K562 (cell line): ENCODE results near the gene LIN28B. TPM values are rescaled to one million over a fixed set of nuclear protein-coding genes. Genes with fewer than 3 reads are reported as not detected.

Source experiments
- ATAC-seq: fragments of 200-7000 bp; cut with Tn5 transposase; 3 replicates; pipeline ENCODE4 v1.9.1; 2020; ENCODE audit warnings: moderate library complexity
- BruUV-seq: library from RNA; stranded (reverse); fragments of 400-500 nt; replicated peaks from 2 replicates; lab custom pipeline; 2021; lab: Mats Ljungman, UMichigan
- CTCF ChIA-PET: fragments of 300-600 bp; formaldehyde crosslinking; extraction: SDS; loops from one replicate; lab custom pipeline; 2021; ENCODE audit warnings: low intra/inter-chr PET ratio; lab: Yijun Ruan, JAX
- POLR2A ChIA-PET: fragments of 300-600, 350-650 bp; sonication (Branson Sonifier 250); formaldehyde crosslinking; extraction: SDS; loops from one replicate; lab custom pipeline; 2021; ENCODE audit warnings: antibody characterized with exemption, inconsistent platforms; lab: Yijun Ruan, JAX
- DNase-seq, 4 experiments: peaks; one replicate each; pipeline versions ENCODE4 v3.0.0 to v3.0.0-alpha.2; 2011 to 2018; ENCODE audit warnings: low spot score in 3 of 4, mixed read lengths in 3 of 4; ENCODE audit errors: extremely low read depth in 1 of 4
- FAIRE-seq: peaks from 2 replicates; lab custom pipeline; 2011; peaks lifted over from hg19 to GRCh38; lab: Jason Lieb, UNC
- H2AFZ ChIP-seq: 2 replicates; pipeline ENCODE4 v1.6.0; 2011; ENCODE audit warnings: low read depth, low read length, control low read depth, inconsistent platforms
- H3K27ac ChIP-seq: fragments of 200-600 bp; 3 replicates; pipeline ENCODE4 v1.8.0; 2011; ENCODE audit warnings: low read depth, mild to moderate bottlenecking, control low read depth, inconsistent platforms, low read length, moderate library complexity, mixed read lengths; ENCODE audit errors: extremely low read depth
- H3K27me3 ChIP-seq, 2 experiments: fragments of 300-600 bp in 1 of 2; 2 replicates in 1 of 2; 3 replicates in 1 of 2; pipeline versions ENCODE4 v1.6.0 to v1.8.0; 2011; ENCODE audit warnings: inconsistent platforms in 2 of 2, low read length in 2 of 2, mild to moderate bottlenecking in 1 of 2, mixed read lengths in 1 of 2, moderate library complexity in 1 of 2; ENCODE audit not compliant: control insufficient read depth in 2 of 2, insufficient read depth in 2 of 2
- H3K36me3 ChIP-seq: fragments of 300-600 bp; 3 replicates; pipeline ENCODE4 v1.8.0; 2011; ENCODE audit warnings: mild to moderate bottlenecking, low read length, inconsistent platforms; ENCODE audit not compliant: control insufficient read depth, insufficient read depth
- H3K4me1 ChIP-seq, 2 experiments: fragments of 200-600 bp in 1 of 2; replicated peaks in 1 of 2; 2 replicates in 1 of 2; 3 replicates in 1 of 2; pipeline versions ENCODE4 v1.5.1 to v1.8.0; 2011; ENCODE audit warnings: inconsistent platforms in 2 of 2, low read length in 2 of 2, mild to moderate bottlenecking in 1 of 2, mixed read lengths in 1 of 2, moderate library complexity in 1 of 2; ENCODE audit not compliant: control insufficient read depth in 2 of 2, insufficient read depth in 2 of 2
- H3K4me2 ChIP-seq: 2 replicates; pipeline ENCODE4 v1.6.1; 2011; ENCODE audit warnings: low read length, control low read depth, inconsistent platforms, mixed read lengths; ENCODE audit not compliant: insufficient read depth
- H3K4me3 ChIP-seq: fragments of 200-600 bp; sonication (generic), shearing (Covaris generic); 2 replicates; pipeline ENCODE4 v1.5.1; 2016; ENCODE audit warnings: control low read depth, inconsistent platforms
- H3K79me2 ChIP-seq: fragments of 200-600 bp; 3 replicates; pipeline ENCODE4 v1.8.0; 2011; ENCODE audit warnings: low read length, inconsistent platforms; ENCODE audit not compliant: control insufficient read depth, insufficient read depth
- H3K9ac ChIP-seq, 2 experiments: 2 replicates each; pipeline versions ENCODE4 v1.6.0 to v1.6.1; 2011; ENCODE audit warnings: low read depth in 2 of 2, low read length in 2 of 2, control low read depth in 1 of 2, inconsistent platforms in 1 of 2, mild to moderate bottlenecking in 1 of 2, mixed read lengths in 1 of 2; ENCODE audit not compliant: insufficient read depth in 1 of 2
- H3K9me1 ChIP-seq: one replicate; pipeline ENCODE4 v1.6.0; 2011; ENCODE audit warnings: inconsistent platforms, mild to moderate bottlenecking, low read length, moderate library complexity; ENCODE audit not compliant: control insufficient read depth, insufficient read depth
- H3K9me3 ChIP-seq: replicated peaks from 2 replicates; pipeline ENCODE4 v1.5.1; 2011; ENCODE audit warnings: low read depth, low read length, inconsistent platforms; ENCODE audit not compliant: control insufficient read depth, insufficient read depth
- H4K20me1 ChIP-seq: replicated peaks from 2 replicates; pipeline ENCODE4 v1.6.1; 2011; ENCODE audit warnings: low read length, inconsistent platforms, mixed read lengths; ENCODE audit not compliant: control insufficient read depth, insufficient read depth
- CHD4 ChIP-seq: fragments of 200-600 bp; sonication (generic); IDR thresholded peaks from 3 replicates; pipeline ENCODE4 v1.6.1; 2012; ENCODE audit warnings: low read depth, mild to moderate bottlenecking, mixed read lengths, low read length, inconsistent platforms; ENCODE audit not compliant: insufficient read depth, insufficient replicate concordance, poor library complexity, severe bottlenecking
- GTF2E2 ChIP-seq: fragments of 200-800 bp; sonication (Bioruptor generic); IDR thresholded peaks from 2 replicates; pipeline ENCODE4 v1.6.1; 2016; ENCODE audit warnings: missing genetic modification characterization, missing compliant biosample characterization
- JUNB ChIP-seq: fragments of 450-650 bp; formaldehyde crosslinking; conservative IDR thresholded peaks from 2 replicates; pipeline ENCODE4 v1.4.0; 2020; ENCODE audit warnings: mild to moderate bottlenecking
- POLR2B ChIP-seq: fragments of 450-650 bp; IDR thresholded peaks from 2 replicates; pipeline ENCODE4 v1.6.1; 2018; ENCODE audit warnings: low read depth; ENCODE audit not compliant: partially characterized antibody
- SNIP1 ChIP-seq: fragments of 450-650 bp; IDR thresholded peaks from 2 replicates; pipeline ENCODE4 v1.7.1; 2017; ENCODE audit warnings: low read depth, mild to moderate bottlenecking
- TBL1XR1 ChIP-seq, 2 experiments: IDR thresholded peaks; 2 replicates each; pipeline ENCODE4 v1.6.1; 2012; ENCODE audit warnings: improper control_type of control experiment in 2 of 2, low read length in 2 of 2, mild to moderate bottlenecking in 1 of 2
- ZNF274 ChIP-seq: IDR thresholded peaks from 2 replicates; pipeline ENCODE4 v1.6.1; 2011; ENCODE audit warnings: low read depth, mild to moderate bottlenecking, low read length, moderate library complexity, borderline replicate concordance
- ZNF75A ChIP-seq: fragments of 450-650 bp; formaldehyde crosslinking; IDR thresholded peaks from 2 replicates; pipeline ENCODE4 v1.4.0; 2020; ENCODE audit warnings: mild to moderate bottlenecking
- WGBS: fragments of 100-300 bp; shearing (Covaris generic); methylation state at CpG from one replicate; pipeline ENCODE4 v1.1.6; 2016; ENCODE audit warnings: low coverage, mixed read lengths; ENCODE audit not compliant: insufficient coverage; ENCODE audit errors: missing lambda C conversion rate; 5-methylcytosine and 5-hydroxymethylcytosine counted together
- in situ Hi-C: fragments of 300-500 bp; cut with MboI; formaldehyde crosslinking; loops from 4 replicates; pipeline ENCODE4 v1.15.0; 2018; ENCODE audit warnings: inconsistent platforms, mixed read lengths
- intact Hi-C: fragments of 100-400 bp; cut with micrococcal nuclease; formaldehyde crosslinking; loops from 2 replicates; pipeline ENCODE4 v1.14.2; 2022
- polyA plus RNA-seq, 8 experiments: library from polyadenylated mRNA; depleted of rRNA in 4 of 8; stranded (reverse) in 5 of 8; unstranded in 3 of 8; fragments of >200 nt; fragmentation: Nextera tagmentation in 2 of 8; fragmentation: Illumina TruSeq in 1 of 8; extraction: Ambion mirVana in 2 of 8; extraction: Trizol in 1 of 8; gene quantifications; 2 replicates each; pipeline versions ENCODE4 v1.2.1 to v1.2.3, GENCODE V29; 2011 to 2014; ENCODE audit warnings: inconsistent platforms in 1 of 8, missing spikeins in 1 of 8
- total RNA-seq, 7 experiments: library from RNA; depleted of rRNA in 6 of 7; stranded (reverse); fragments of >200 nt in 6 of 7; fragmentation: Illumina TruSeq in 2 of 7; extraction: Trizol in 2 of 7; gene quantifications; 2 replicates each; pipeline versions ENCODE4 v1.2.1 to v1.2.3, GENCODE V29; 2011 to 2021; ENCODE audit warnings: low replicate concordance in 1 of 7
- TF ChIP-seq, protein P1 (sequence below): fragments of 250-450 bp; sonication (Bioruptor Pico); IDR thresholded peaks from 2 replicates; pipeline ENCODE4 v1.4.0; 2020

The LIN28B gene
- total and polyA plus RNA-seq, 9 of the 15 experiments (the other 6 are each of a cell fraction or from before 2014, with no cell fraction given): 20.9 to 77.3 (median 42.1) TPM

DNA sequence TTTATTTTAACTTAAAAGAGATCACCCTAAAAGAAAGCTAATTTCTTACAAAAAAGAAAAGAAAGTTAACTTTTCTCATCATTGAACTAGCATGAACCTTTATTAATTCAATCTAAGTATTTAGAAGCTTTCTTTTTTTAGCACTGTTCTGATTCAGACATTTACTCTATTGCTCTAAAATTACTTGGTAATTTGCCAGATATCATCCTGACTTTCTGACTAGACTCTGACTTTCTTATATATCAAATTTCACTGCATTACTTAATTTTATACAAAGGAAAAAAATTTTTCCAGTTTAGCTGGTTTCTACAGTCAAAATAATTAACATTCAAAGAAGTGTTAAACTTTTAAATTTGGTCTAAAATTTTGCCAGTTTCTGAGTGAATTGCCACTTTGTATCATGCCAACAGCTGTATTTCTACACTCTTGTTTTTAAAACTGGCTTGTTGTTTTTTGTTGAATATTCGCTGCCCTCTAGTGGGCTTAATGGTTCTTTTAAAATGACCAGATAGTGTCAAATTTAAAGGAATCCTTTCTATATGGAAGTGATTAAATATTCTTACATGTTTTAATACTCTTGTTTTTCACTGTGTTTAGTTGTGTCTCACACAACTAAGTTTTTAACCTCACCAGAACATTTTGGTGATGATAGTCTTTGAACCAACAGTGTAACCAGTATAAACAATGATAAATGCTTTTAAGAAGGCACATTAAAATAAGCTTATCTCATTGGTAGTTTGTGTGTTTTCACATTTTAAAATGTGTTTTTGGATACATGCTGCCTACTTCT is 120.9 kb downstream of the LIN28B start (continued):
- no peak for TF ChIP-seq SNIP1
- no peak for TF ChIP-seq TBL1XR1 (IDR thresholded peaks at IDR 0.05; ENCODE audit: low read length in 2 of 2)
- TF ChIP-seq, protein P1, sequence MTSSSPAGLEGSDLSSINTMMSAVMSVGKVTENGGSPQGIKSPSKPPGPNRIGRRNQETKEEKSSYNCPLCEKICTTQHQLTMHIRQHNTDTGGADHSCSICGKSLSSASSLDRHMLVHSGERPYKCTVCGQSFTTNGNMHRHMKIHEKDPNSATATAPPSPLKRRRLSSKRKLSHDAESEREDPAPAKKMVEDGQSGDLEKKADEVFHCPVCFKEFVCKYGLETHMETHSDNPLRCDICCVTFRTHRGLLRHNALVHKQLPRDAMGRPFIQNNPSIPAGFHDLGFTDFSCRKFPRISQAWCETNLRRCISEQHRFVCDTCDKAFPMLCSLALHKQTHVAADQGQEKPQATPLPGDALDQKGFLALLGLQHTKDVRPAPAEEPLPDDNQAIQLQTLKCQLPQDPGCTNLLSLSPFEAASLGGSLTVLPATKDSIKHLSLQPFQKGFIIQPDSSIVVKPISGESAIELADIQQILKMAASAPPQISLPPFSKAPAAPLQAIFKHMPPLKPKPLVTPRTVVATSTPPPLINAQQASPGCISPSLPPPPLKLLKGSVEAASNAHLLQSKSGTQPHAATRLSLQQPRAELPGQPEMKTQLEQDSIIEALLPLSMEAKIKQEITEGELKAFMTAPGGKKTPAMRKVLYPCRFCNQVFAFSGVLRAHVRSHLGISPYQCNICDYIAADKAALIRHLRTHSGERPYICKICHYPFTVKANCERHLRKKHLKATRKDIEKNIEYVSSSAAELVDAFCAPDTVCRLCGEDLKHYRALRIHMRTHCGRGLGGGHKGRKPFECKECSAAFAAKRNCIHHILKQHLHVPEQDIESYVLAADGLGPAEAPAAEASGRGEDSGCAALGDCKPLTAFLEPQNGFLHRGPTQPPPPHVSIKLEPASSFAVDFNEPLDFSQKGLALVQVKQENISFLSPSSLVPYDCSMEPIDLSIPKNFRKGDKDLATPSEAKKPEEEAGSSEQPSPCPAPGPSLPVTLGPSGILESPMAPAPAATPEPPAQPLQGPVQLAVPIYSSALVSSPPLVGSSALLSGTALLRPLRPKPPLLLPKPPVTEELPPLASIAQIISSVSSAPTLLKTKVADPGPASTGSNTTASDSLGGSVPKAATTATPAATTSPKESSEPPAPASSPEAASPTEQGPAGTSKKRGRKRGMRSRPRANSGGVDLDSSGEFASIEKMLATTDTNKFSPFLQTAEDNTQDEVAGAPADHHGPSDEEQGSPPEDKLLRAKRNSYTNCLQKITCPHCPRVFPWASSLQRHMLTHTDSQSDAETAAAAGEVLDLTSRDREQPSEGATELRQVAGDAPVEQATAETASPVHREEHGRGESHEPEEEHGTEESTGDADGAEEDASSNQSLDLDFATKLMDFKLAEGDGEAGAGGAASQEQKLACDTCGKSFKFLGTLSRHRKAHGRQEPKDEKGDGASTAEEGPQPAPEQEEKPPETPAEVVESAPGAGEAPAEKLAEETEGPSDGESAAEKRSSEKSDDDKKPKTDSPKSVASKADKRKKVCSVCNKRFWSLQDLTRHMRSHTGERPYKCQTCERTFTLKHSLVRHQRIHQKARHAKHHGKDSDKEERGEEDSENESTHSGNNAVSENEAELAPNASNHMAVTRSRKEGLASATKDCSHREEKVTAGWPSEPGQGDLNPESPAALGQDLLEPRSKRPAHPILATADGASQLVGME: no peak
- TF ChIP-seq, all 486 proteins: peak for 9

DNA sequence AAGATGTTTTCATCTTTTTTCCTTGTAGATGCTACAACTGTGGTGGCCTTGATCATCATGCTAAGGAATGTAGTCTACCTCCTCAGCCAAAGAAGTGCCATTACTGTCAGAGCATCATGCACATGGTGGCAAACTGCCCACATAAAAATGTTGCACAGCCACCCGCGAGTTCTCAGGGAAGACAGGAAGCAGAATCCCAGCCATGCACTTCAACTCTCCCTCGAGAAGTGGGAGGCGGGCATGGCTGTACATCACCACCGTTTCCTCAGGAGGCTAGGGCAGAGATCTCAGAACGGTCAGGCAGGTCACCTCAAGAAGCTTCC is 121.4 kb downstream of the LIN28B start:
- TF ChIP-seq CHD4 (no peak), GTF2E2 (tag) (no peak), ZNF274 (no peak), ZNF75A (CRISPR knock-in tag) (no peak), POLR2B (no peak), JUNB (CRISPR knock-in tag) (no peak)
- in situ Hi-C loops: loop anchor here (5.0 to 10.0 kb wide), 2 partner anchors 136 to 294 kb away; no protein-coding TSS in a partner anchor
- Histone ChIP-seq H3K36me3 (peaks cover 33% of the 10 kb centered on the region), H3K9me1 (no peaks in the 10 kb centered on the region), H2AFZ (no peak overlapping the region), H3K9me3 (no peaks in the 10 kb centered on the region), H3K27ac (no peak overlapping the region), H3K4me1 (no peaks in the 10 kb centered on the region), H3K27me3 (no peaks in the 10 kb centered on the region), H3K4me2 (no peak overlapping the region), H3K79me2 (peaks cover 3% of the 10 kb centered on the region; the same call in 2 of the 3 replicates), H3K9ac (no peak overlapping the region), H4K20me1 (no peaks in the 10 kb centered on the region), H3K4me3 (no peak overlapping the region)
- DNase-seq (no peak), FAIRE-seq (no peak), ATAC-seq (no peak)
- 85% methylated on average over 6 of the region's 6 CpGs for WGBS
- CTCF ChIA-PET: interaction anchor here (1.5 to 3.9 kb wide), 4 partner anchors 82 to 395 kb away, joined by 6 to 43 read pairs (median 12); no protein-coding TSS in a partner anchor
- POLR2A ChIA-PET: no interaction called here
- intact Hi-C loops: loop anchor here (1.0 to 5.0 kb wide), 6 partner anchors 82 to 551 kb away; no protein-coding TSS in a partner anchor
- BruUV-seq: no TSS peak
